Measurements from ENCODE around the gene MAML3. TPM values are rescaled to one million over a fixed set of nuclear protein-coding genes. Genes with fewer than 3 reads are reported as not detected.

Gene MAML3
- total and polyA plus RNA-seq, 2 of the 13 experiments (the other 11 are each of a cell fraction or from before 2014, with no cell fraction given), result 0.05 to 0.13 TPM

- TF ChIP-seq KDM3A (CRISPR knock-in tag; IDR thresholded peaks at IDR 0.05; ENCODE audit: low read depth) (no peak), ZFP91 (CRISPR knock-in tag; IDR thresholded peaks at IDR 0.05; ENCODE audit: borderline replicate concordance) (no peak)
Measured at GRCh38 chr4:140156529-140157171, 2.7 kb upstream of the MAML3 start (continued).

- Histone ChIP-seq H3K4me2 (ENCODE audit: low read depth, low read length) (peak overlapping the region; percentile 90), H4K20me1 (ENCODE audit: insufficient read depth, low read length) (no peaks in the 10 kb centered on the region), H2AFZ (ENCODE audit: low read length) (no peak overlapping the region), H3K9me3 (ENCODE audit: low read length) (no peaks in the 10 kb centered on the region), H3K27me3 (ENCODE audit: control insufficient read depth in 1 of 2, insufficient read depth in 2 of 2, low read length in 2 of 2) (peaks cover 3 to 45% of the 10 kb centered on the region in 2 experiments), H3K4me3 (replicated peaks in 1 of 3; ENCODE audit: insufficient read depth in 1 of 3, low read depth in 2 of 3, low read length in 3 of 3) (peak overlapping the region; percentile 55 to 75 (median 65)), H3K27ac (ENCODE audit: extremely low read length, insufficient read depth, low read length) (no peak overlapping the region), H3K36me3 (replicated peaks in 1 of 2; ENCODE audit: control insufficient read depth in 1 of 2, insufficient read depth in 2 of 2, low read length in 2 of 2) (no peaks in the 10 kb centered on the region), H3K4me1 (ENCODE audit: insufficient read depth, low read length) (peaks cover 42% of the 10 kb centered on the region), H3K9ac (ENCODE audit: insufficient read depth, low read depth, low read length) (peak overlapping the region; percentile 37; the same call in 1 of the 2 replicates), H3K79me2 (ENCODE audit: insufficient read depth, low read length) (no peaks in the 10 kb centered on the region)
- POLR2A ChIA-PET, result no interaction called here
- WGBS (ENCODE audit: low lambda C conversion rate), result 29% methylated on average over 3 of the region's 3 CpGs
- intact Hi-C loops (cut with micrococcal nuclease; ENCODE audit: unreplicated experiment), result loop anchor here (1.0 to 5.0 kb wide), 2 partner anchors 99 to 487 kb away; partner anchors contain the start of gene MGST2
- TF ChIP-seq HNRNPLL (IDR thresholded peaks at IDR 0.05; ENCODE audit: low read depth, low read length, poor library complexity, severe bottlenecking) (peak; percentile 73), KDM5A (IDR thresholded peaks at IDR 0.05; ENCODE audit: borderline replicate concordance, low read length) (no peak), IRF1 (CRISPR knock-in tag; IDR thresholded peaks at IDR 0.05; ENCODE audit: low read depth) (no peak)
- DNase-seq (ENCODE audit: low spot score) (no peak), ATAC-seq (peak; percentile 18), FAIRE-seq (no peak)
- CTCF ChIA-PET (ENCODE audit: low intra/inter-chr PET ratio, low total read pairs), result no interaction called here
- no TSS peak for BruUV-seq (replicated peaks)
- in situ Hi-C loops (cut with HindIII; ENCODE audit: extremely low pct_ligation_motif_present, low pct_unique_long_range_greater_than_20kb), result loop anchor here (5.0 kb wide), 2 partner anchors 98 to 142 kb away; no protein-coding TSS in a partner anchor
Measured at GRCh38 chr4:140154572-140154891, 548 bp upstream of the MAML3 start.

Data from HepG2 (cell line).